ENCODE results near the gene HLCS. TPM values are rescaled to one million over a fixed set of nuclear protein-coding genes. Genes with fewer than 3 reads are reported as not detected.

HLCS gene
- total and polyA plus RNA-seq, 2 donors (not counting 1 experiment from before 2014, with no cell fraction given), result 23.1 to 40.0 TPM

GRCh38 chr21:36882776-36883175, 83.7 kb downstream of the HLCS start:
- peak; percentile 8 to 76 for DNase-seq (ENCODE audit: low read depth in 2 of 2)
- Histone ChIP-seq H3K9me3 (ENCODE audit: control insufficient read depth, insufficient read depth, low read depth, low read length) (no peaks in the 10 kb centered on the region), H2AFZ (ENCODE audit: low read length) (no peak overlapping the region), H3K79me2 (ENCODE audit: control insufficient read depth, insufficient read depth, low read length) (no peaks in the 10 kb centered on the region), H3K9ac (ENCODE audit: insufficient read depth, low read length) (no peak overlapping the region), H3K4me3 (replicated peaks in 1 of 4; ENCODE audit: control extremely low read depth in 1 of 4, insufficient read depth in 1 of 4, low read depth in 3 of 4, low read length in 4 of 4) (no peak overlapping the region), H3K27ac (ENCODE audit: insufficient read depth, low read length) (no peak overlapping the region), H4K20me1 (ENCODE audit: control insufficient read depth, extremely low read depth, insufficient read depth, low read length) (no peaks in the 10 kb centered on the region), H3K4me2 (ENCODE audit: extremely low read depth, insufficient read depth, low read length) (no peak overlapping the region), H3K4me1 (ENCODE audit: control insufficient read depth, extremely low read depth, insufficient read depth, low read length) (no peaks in the 10 kb centered on the region), H3K36me3 (ENCODE audit: control insufficient read depth, insufficient read depth, low read length) (no peaks in the 10 kb centered on the region), H3K27me3 (ENCODE audit: control insufficient read depth, insufficient read depth, low read length) (no peaks in the 10 kb centered on the region)
- TF ChIP-seq CTCF (conservative IDR thresholded peaks at IDR 0.05 in 1 of 2, IDR thresholded peaks at IDR 0.05 in 1 of 2; ENCODE audit: low read depth in 1 of 2, low read length in 2 of 2) (no peak), EZH2 (IDR thresholded peaks at IDR 0.05; ENCODE audit: low read length, missing control alignments) (no peak)

- no peaks in the 10 kb centered on the region for H4K20me1 ChIP-seq (ENCODE audit: control insufficient read depth, extremely low read depth, insufficient read depth, low read length)
- H3K27ac ChIP-seq (ENCODE audit: insufficient read depth, low read length), result no peak overlapping the region
- no peaks in the 10 kb centered on the region for H3K36me3 ChIP-seq (ENCODE audit: control insufficient read depth, insufficient read depth, low read length)
- no peak overlapping the region for H3K4me3 ChIP-seq (replicated peaks in 1 of 4; ENCODE audit: control extremely low read depth in 1 of 4, insufficient read depth in 1 of 4, low read depth in 3 of 4, low read length in 4 of 4)
- no peaks in the 10 kb centered on the region for H3K4me1 ChIP-seq (ENCODE audit: control insufficient read depth, extremely low read depth, insufficient read depth, low read length)
- H3K4me2 ChIP-seq (ENCODE audit: extremely low read depth, insufficient read depth, low read length), result no peak overlapping the region
- peak in 1 of 2 donors; percentile 94 for DNase-seq (ENCODE audit: low read depth in 2 of 2)
- no peak overlapping the region for H3K9ac ChIP-seq (ENCODE audit: insufficient read depth, low read length)
- no peaks in the 10 kb centered on the region for H3K79me2 ChIP-seq (ENCODE audit: control insufficient read depth, insufficient read depth, low read length)
- H2AFZ ChIP-seq (ENCODE audit: low read length), result no peak overlapping the region
- no peaks in the 10 kb centered on the region for H3K27me3 ChIP-seq (ENCODE audit: control insufficient read depth, insufficient read depth, low read length)
- no peaks in the 10 kb centered on the region for H3K9me3 ChIP-seq (ENCODE audit: control insufficient read depth, insufficient read depth, low read depth, low read length)
- no peak for TF ChIP-seq CTCF (conservative IDR thresholded peaks at IDR 0.05 in 1 of 2, IDR thresholded peaks at IDR 0.05 in 1 of 2; ENCODE audit: low read depth in 1 of 2, low read length in 2 of 2)
- TF ChIP-seq EZH2 (IDR thresholded peaks at IDR 0.05; ENCODE audit: low read length, missing control alignments), result no peak
Observed at GRCh38 chr21:36881228-36881627, 85.2 kb downstream of the HLCS start.

GRCh38 chr21:36879827-36880226, 86.6 kb downstream of the HLCS start:
- H3K9ac ChIP-seq (ENCODE audit: insufficient read depth, low read length), result no peak overlapping the region
- no peak overlapping the region for H3K4me3 ChIP-seq (replicated peaks in 1 of 4; ENCODE audit: control extremely low read depth in 1 of 4, insufficient read depth in 1 of 4, low read depth in 3 of 4, low read length in 4 of 4)
- H3K27ac ChIP-seq (ENCODE audit: insufficient read depth, low read length), result no peak overlapping the region
- no peak for DNase-seq (ENCODE audit: low read depth in 2 of 2)
- H4K20me1 ChIP-seq (ENCODE audit: control insufficient read depth, extremely low read depth, insufficient read depth, low read length), result no peaks in the 10 kb centered on the region
- H3K27me3 ChIP-seq (ENCODE audit: control insufficient read depth, insufficient read depth, low read length), result no peaks in the 10 kb centered on the region
- H3K4me2 ChIP-seq (ENCODE audit: extremely low read depth, insufficient read depth, low read length), result no peak overlapping the region
- TF ChIP-seq CTCF (conservative IDR thresholded peaks at IDR 0.05 in 1 of 2, IDR thresholded peaks at IDR 0.05 in 1 of 2; ENCODE audit: low read depth in 1 of 2, low read length in 2 of 2) (no peak), EZH2 (IDR thresholded peaks at IDR 0.05; ENCODE audit: low read length, missing control alignments) (no peak)
- no peaks in the 10 kb centered on the region for H3K4me1 ChIP-seq (ENCODE audit: control insufficient read depth, extremely low read depth, insufficient read depth, low read length)
- no peak overlapping the region for H2AFZ ChIP-seq (ENCODE audit: low read length)
- no peaks in the 10 kb centered on the region for H3K9me3 ChIP-seq (ENCODE audit: control insufficient read depth, insufficient read depth, low read depth, low read length)
- no peaks in the 10 kb centered on the region for H3K36me3 ChIP-seq (ENCODE audit: control insufficient read depth, insufficient read depth, low read length)
- no peaks in the 10 kb centered on the region for H3K79me2 ChIP-seq (ENCODE audit: control insufficient read depth, insufficient read depth, low read length)
